Measurements from ENCODE around the gene CNTNAP4. TPM values are rescaled to one million over a fixed set of nuclear protein-coding genes. Genes with fewer than 3 reads are reported as not detected.

The CNTNAP4 gene
- total and polyA plus RNA-seq, 10 donors: 0.23 TPM; not detected in 9

- no peaks in the 10 kb centered on the region for H3K36me3 ChIP-seq
- no peaks in the 10 kb centered on the region for H3K4me1 ChIP-seq
- H3K4me3 ChIP-seq: no peak overlapping the region
- H3K27ac ChIP-seq: no peak overlapping the region
- no peaks in the 10 kb centered on the region for H3K27me3 ChIP-seq (replicated peaks in 1 of 7)
- intact Hi-C loops (cut with DNase I; ENCODE audit: low total_unique reads): no loop called here
- no peak for DNase-seq
- peaks cover 0 to 5% (median 0%) of the 10 kb centered on the region in 8 donors for H3K9me3 ChIP-seq
- 65 to 79% (median 69%) methylated on average over 6 of the region's 6 CpGs for WGBS, 5 donors
- TF ChIP-seq POLR2A (IDR thresholded peaks at IDR 0.05) (no peak), CTCF (IDR thresholded peaks at IDR 0.05 in 8 of 11, conservative IDR thresholded peaks at IDR 0.05 in 3 of 11) (no peak), POLR2AphosphoS5 (IDR thresholded peaks at IDR 0.05) (no peak)
Measured at GRCh38 chr16:76487411-76488064, 210.3 kb downstream of the CNTNAP4 start.

DNA sequence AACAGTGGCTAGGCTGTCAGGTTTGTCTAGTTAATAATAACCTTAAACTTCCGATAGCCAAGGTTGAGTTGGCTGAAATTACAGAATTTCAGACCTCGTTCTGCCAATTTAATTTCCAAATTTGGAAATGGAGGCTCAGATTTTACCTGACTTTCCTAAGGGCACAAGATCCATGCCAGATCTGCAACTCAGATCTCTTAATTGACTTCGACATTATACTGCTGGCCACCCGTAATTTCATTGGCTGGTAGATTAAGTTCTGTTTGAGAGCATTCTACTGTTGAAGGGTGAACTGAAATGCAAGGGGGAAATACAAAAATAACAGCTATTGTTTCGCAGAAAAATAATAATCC, 210.8 kb downstream of the CNTNAP4 start:
- Histone ChIP-seq H3K4me1 (no peaks in the 10 kb centered on the region), H3K4me3 (no peak overlapping the region), H3K36me3 (no peaks in the 10 kb centered on the region), H3K27me3 (replicated peaks in 1 of 7) (no peaks in the 10 kb centered on the region), H3K9me3 (peaks cover 0 to 5% (median 0%) of the 10 kb centered on the region in 8 donors), H3K27ac (no peak overlapping the region)
- intact Hi-C loops (cut with DNase I; ENCODE audit: low total_unique reads): no loop called here
- 79 to 92% (median 87%) methylated on average over 5 of the region's 5 CpGs for WGBS, 5 donors
- DNase-seq: no peak
- TF ChIP-seq POLR2AphosphoS5 (IDR thresholded peaks at IDR 0.05) (no peak), POLR2A (IDR thresholded peaks at IDR 0.05) (no peak), CTCF (IDR thresholded peaks at IDR 0.05 in 8 of 11, conservative IDR thresholded peaks at IDR 0.05 in 3 of 11) (no peak)

DNA sequence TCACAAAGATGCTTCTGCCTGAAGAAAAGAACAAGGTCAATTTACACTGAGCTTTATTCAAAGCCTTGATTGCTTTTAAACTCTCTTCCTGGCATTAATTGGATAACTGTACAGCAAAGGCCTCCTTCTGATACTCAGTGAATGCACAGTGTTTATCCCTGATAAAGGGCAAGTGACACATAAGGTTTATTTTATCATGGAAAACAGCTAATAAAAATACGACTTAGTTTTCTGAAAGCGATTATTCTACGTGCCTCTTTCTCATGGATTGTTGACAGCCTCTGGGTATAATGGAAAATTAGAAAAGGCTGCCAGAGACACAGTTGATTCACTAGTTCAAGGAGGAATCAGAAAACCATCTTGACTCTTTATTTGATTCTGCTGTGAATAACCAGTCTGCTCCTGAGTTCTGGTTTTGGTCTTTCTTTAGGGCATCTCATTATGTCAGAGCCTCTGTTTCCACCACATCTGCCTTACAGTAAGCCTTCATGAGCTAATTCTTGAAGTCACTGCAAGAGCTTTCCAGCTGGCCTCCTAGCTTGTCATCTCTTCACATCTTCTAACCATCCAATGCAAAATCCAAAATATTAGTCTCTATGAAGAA, 212.9 kb downstream of the CNTNAP4 start:
- Histone ChIP-seq H3K9me3 (peaks cover 0 to 5% (median 0%) of the 10 kb centered on the region in 8 donors), H3K4me1 (no peaks in the 10 kb centered on the region), H3K36me3 (no peaks in the 10 kb centered on the region), H3K27me3 (replicated peaks in 1 of 7) (no peaks in the 10 kb centered on the region), H3K27ac (no peak overlapping the region), H3K4me3 (no peak overlapping the region)
- intact Hi-C loops (cut with DNase I; ENCODE audit: low total_unique reads): no loop called here
- WGBS, 5 donors: 85 to 95% (median 94%) methylated on average over 3 of the region's 3 CpGs
- DNase-seq: no peak
- TF ChIP-seq POLR2A (IDR thresholded peaks at IDR 0.05) (no peak), POLR2AphosphoS5 (IDR thresholded peaks at IDR 0.05) (no peak), CTCF (IDR thresholded peaks at IDR 0.05 in 8 of 11, conservative IDR thresholded peaks at IDR 0.05 in 3 of 11) (no peak)

DNA sequence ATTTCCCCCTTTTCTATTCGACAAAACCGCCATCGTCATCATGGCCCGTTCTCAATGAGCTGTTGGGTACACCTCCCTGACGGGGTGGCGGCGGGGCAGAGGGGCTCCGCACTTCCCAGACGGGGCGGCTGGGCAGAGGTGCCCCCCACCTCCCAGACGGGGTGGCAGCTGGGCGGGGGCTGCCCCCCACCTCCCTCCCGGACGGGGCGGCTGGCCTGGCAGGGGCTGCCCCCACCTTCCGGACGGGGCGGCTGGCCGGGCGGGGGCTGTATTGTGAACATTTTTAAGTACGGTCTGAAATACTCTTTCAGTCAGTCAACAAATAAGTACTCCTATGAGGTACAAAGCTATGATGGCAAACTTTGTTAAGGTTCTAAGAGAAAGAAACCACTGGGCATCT, 222.8 kb downstream of the CNTNAP4 start:
- no peaks in the 10 kb centered on the region for H3K36me3 ChIP-seq
- H3K27me3 ChIP-seq (replicated peaks in 1 of 7): no peaks in the 10 kb centered on the region
- intact Hi-C loops (cut with DNase I; ENCODE audit: low total_unique reads): no loop called here
- WGBS, 5 donors: 91 to 97% (median 94%) methylated on average over 18 to 21 of the region's 21 CpGs
- TF ChIP-seq POLR2A (IDR thresholded peaks at IDR 0.05) (no peak), POLR2AphosphoS5 (IDR thresholded peaks at IDR 0.05) (no peak), CTCF (IDR thresholded peaks at IDR 0.05 in 8 of 11, conservative IDR thresholded peaks at IDR 0.05 in 3 of 11) (no peak)
- no peak overlapping the region for H3K27ac ChIP-seq
- no peak overlapping the region for H3K4me3 ChIP-seq
- peaks cover 0 to 19% (median 0%) of the 10 kb centered on the region in 8 donors for H3K9me3 ChIP-seq
- DNase-seq: no peak
- no peaks in the 10 kb centered on the region for H3K4me1 ChIP-seq

Data from spleen (tissue), 11 donors.